PC-3 (cell line): ENCODE results near the gene APEX1.

ENCODE experiments used
- EZH2phosphoT487 ChIP-seq: fragments of 300-600 bp; sonication (generic); IDR thresholded peaks from 2 replicates; pipeline ENCODE4 v1.6.1; 2018; ENCODE audit warnings: mild to moderate bottlenecking, antibody characterized with exemption, low read length, borderline replicate concordance
- TF ChIP-seq, protein P1 (sequence below): fragments of 300-600 bp; sonication (generic); conservative IDR thresholded peaks from 2 replicates; pipeline ENCODE4 v1.5.1; 2017; ENCODE audit warnings: antibody characterized with exemption, low read depth, mild to moderate bottlenecking, low read length

- TF ChIP-seq, protein P1, sequence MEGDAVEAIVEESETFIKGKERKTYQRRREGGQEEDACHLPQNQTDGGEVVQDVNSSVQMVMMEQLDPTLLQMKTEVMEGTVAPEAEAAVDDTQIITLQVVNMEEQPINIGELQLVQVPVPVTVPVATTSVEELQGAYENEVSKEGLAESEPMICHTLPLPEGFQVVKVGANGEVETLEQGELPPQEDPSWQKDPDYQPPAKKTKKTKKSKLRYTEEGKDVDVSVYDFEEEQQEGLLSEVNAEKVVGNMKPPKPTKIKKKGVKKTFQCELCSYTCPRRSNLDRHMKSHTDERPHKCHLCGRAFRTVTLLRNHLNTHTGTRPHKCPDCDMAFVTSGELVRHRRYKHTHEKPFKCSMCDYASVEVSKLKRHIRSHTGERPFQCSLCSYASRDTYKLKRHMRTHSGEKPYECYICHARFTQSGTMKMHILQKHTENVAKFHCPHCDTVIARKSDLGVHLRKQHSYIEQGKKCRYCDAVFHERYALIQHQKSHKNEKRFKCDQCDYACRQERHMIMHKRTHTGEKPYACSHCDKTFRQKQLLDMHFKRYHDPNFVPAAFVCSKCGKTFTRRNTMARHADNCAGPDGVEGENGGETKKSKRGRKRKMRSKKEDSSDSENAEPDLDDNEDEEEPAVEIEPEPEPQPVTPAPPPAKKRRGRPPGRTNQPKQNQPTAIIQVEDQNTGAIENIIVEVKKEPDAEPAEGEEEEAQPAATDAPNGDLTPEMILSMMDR = no peak
- TF ChIP-seq EZH2phosphoT487 = no peak
Observed at GRCh38 chr14:20409226-20409625, 45.8 kb upstream of the APEX1 start.
